HL-60 (cell line): ENCODE data around the gene TSPAN10.

Experiments
- DNase-seq, 2 experiments: peaks; one replicate each; pipeline ENCODE4 v3.0.0-alpha.2; 2010 to 2020; ENCODE audit warnings: low read depth in 1 of 2, low spot score in 1 of 2
- H3K27ac ChIP-seq: fragments of 250-450 bp; sonication (Bioruptor Pico); replicated peaks from 2 replicates; pipeline ENCODE4 v1.5.1; 2020; ENCODE audit warnings: mild to moderate bottlenecking, moderate library complexity
- H3K27me3 ChIP-seq: fragments of 250-450 bp; sonication (Bioruptor Pico); 2 replicates; pipeline ENCODE4 v1.5.1; 2021; ENCODE audit warnings: mild to moderate bottlenecking, moderate library complexity; ENCODE audit not compliant: insufficient read depth, poor library complexity, severe bottlenecking
- H3K4me3 ChIP-seq: replicated peaks from 2 replicates; pipeline ENCODE4 v1.5.1; 2011; ENCODE audit warnings: mild to moderate bottlenecking, control low read depth, low read length; ENCODE audit not compliant: insufficient read depth
- GABPA ChIP-seq: IDR thresholded peaks from 2 replicates; pipeline ENCODE4 v1.6.1; 2012; ENCODE audit warnings: low read depth
- POLR2AphosphoS5 ChIP-seq: IDR thresholded peaks from 2 replicates; pipeline ENCODE4 v1.6.1; 2012; ENCODE audit warnings: low read depth
- SPI1 ChIP-seq: IDR thresholded peaks from 2 replicates; pipeline ENCODE4 v1.6.1; 2012; ENCODE audit warnings: low read depth, mild to moderate bottlenecking, borderline replicate concordance
- microRNA-seq: library from miRNA; unstranded; fragments of <30 nt; microRNA quantifications from one replicate; pipeline ENCODE4, GENCODE V29; 2018
- TF ChIP-seq, protein P1 (sequence below): IDR thresholded peaks from 2 replicates; pipeline ENCODE4 v1.6.1; 2012; ENCODE audit warnings: low read depth; ENCODE audit not compliant: insufficient replicate concordance
- TF ChIP-seq, protein P2 (sequence below): IDR thresholded peaks from one replicate; pipeline ENCODE4 v1.5.1; 2011; ENCODE audit warnings: low read length, control low read depth, inconsistent platforms; ENCODE audit not compliant: insufficient read depth

TSPAN10 gene

DNA sequence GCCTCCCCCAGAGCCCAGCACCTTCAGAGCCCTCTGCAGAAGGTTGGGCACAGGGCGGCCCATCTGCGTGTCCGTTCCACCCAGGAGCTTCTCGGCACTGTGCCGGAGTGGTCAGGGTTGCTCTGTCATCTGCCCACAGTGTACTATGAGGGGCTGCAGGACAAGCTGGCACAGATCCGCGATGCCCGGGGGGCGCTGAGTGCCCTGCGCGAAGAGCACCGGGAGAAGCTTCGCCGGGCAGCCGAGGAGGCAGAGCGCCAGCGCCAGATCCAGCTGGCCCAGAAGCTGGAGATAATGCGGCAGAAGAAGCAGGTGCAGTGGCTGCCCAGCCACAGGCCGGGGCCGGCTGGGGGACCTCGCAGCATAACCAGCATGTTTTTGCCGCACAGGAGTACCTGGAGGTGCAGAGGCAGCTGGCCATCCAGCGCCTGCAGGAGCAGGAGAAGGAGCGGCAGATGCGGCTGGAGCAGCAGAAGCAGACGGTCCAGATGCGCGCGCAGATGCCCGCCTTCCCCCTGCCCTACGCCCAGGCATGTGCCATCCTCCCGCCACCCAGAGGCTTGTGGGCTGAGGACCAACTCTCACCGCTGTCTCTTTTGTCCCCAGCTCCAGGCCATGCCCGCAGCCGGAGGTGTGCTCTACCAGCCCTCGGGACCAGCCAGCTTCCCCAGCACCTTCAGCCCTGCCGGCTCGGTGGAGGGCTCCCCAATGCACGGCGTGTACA lies 59.4 kb downstream of the TSPAN10 start:
- no peak for DNase-seq
- no peak for TF ChIP-seq SPI1
- TF ChIP-seq, protein P1, sequence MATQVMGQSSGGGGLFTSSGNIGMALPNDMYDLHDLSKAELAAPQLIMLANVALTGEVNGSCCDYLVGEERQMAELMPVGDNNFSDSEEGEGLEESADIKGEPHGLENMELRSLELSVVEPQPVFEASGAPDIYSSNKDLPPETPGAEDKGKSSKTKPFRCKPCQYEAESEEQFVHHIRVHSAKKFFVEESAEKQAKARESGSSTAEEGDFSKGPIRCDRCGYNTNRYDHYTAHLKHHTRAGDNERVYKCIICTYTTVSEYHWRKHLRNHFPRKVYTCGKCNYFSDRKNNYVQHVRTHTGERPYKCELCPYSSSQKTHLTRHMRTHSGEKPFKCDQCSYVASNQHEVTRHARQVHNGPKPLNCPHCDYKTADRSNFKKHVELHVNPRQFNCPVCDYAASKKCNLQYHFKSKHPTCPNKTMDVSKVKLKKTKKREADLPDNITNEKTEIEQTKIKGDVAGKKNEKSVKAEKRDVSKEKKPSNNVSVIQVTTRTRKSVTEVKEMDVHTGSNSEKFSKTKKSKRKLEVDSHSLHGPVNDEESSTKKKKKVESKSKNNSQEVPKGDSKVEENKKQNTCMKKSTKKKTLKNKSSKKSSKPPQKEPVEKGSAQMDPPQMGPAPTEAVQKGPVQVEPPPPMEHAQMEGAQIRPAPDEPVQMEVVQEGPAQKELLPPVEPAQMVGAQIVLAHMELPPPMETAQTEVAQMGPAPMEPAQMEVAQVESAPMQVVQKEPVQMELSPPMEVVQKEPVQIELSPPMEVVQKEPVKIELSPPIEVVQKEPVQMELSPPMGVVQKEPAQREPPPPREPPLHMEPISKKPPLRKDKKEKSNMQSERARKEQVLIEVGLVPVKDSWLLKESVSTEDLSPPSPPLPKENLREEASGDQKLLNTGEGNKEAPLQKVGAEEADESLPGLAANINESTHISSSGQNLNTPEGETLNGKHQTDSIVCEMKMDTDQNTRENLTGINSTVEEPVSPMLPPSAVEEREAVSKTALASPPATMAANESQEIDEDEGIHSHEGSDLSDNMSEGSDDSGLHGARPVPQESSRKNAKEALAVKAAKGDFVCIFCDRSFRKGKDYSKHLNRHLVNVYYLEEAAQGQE, result no peak
- TF ChIP-seq, protein P2, sequence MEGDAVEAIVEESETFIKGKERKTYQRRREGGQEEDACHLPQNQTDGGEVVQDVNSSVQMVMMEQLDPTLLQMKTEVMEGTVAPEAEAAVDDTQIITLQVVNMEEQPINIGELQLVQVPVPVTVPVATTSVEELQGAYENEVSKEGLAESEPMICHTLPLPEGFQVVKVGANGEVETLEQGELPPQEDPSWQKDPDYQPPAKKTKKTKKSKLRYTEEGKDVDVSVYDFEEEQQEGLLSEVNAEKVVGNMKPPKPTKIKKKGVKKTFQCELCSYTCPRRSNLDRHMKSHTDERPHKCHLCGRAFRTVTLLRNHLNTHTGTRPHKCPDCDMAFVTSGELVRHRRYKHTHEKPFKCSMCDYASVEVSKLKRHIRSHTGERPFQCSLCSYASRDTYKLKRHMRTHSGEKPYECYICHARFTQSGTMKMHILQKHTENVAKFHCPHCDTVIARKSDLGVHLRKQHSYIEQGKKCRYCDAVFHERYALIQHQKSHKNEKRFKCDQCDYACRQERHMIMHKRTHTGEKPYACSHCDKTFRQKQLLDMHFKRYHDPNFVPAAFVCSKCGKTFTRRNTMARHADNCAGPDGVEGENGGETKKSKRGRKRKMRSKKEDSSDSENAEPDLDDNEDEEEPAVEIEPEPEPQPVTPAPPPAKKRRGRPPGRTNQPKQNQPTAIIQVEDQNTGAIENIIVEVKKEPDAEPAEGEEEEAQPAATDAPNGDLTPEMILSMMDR, result no peak
- TF ChIP-seq GABPA, result no peak
- TF ChIP-seq POLR2AphosphoS5, result no peak
- Histone ChIP-seq H3K27me3 (no peaks in the 10 kb centered on the region), H3K27ac (no peak overlapping the region), H3K4me3 (no peak overlapping the region)

DNA sequence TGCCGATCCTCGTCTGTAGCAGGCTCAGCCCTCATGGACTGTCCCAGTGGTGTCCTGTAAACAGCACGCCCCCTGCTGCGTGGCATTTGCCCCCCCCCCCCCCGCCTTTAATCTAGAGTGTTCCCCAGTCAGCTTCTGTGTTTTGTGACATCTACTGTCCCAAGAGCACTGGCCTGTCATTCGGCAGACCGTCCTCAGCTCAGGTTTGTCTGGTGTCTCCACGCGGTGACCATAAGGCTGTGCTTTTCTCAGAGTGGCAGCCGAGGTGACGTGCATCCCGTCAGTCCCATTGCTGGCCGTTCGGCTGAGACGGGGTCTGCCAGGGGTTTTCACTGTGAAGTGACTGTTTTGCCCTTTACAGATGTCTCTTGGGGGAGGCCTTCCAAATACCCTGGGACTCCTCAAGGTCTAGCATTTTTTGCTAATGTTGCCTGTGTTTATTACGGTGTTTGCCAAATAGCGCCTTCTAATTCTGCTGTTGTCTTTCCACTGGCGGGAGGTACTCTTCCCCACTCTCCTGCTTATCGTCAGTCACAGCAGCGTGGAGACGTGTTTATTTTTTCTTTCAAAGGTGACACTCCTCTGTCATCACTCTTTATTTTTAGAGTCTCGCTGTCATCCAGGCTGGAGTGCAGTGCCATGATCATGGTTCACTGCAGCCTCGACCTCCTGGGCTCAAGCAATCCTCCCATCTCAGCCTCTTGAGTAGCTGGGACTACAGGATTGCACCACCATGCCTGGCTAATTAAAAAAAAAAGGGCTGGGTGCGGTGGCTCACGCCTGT lies 60.5 kb downstream of the TSPAN10 start:
- no peak overlapping the region for H3K4me3 ChIP-seq
- no peak for DNase-seq
- no peak overlapping the region for H3K27ac ChIP-seq
- H3K27me3 ChIP-seq, result no peaks in the 10 kb centered on the region
- TF ChIP-seq, protein P2, result no peak
- peak; percentile 22; the same call in 1 of the 2 replicates for TF ChIP-seq POLR2AphosphoS5

Small RNA genes lying within 50 kb of the gene (microRNA-seq; reads per million reads assigned to microRNA genes)
- gene MIR6786, result 1.2 reads per million
